GM21381 (cell line): ENCODE results near the gene BPIFB4.
"Not testable (repeated sequence)": the region's sequence is repeated elsewhere in the genome, so short reads cannot be mapped to it uniquely, and the experiment has no call there.

Source experiments
- ATAC-seq: cut with Tn5 transposase; IDR thresholded peaks from one replicate; pipeline ENCODE4 v1.9.1; 2021; ENCODE audit warnings: mild to moderate bottlenecking, moderate library complexity; ENCODE audit not compliant: unreplicated experiment

Gene BPIFB4

GRCh38 chr20:33083544-33084340, 4.3 kb downstream of the BPIFB4 start:
- ATAC-seq, result no peak

DNA sequence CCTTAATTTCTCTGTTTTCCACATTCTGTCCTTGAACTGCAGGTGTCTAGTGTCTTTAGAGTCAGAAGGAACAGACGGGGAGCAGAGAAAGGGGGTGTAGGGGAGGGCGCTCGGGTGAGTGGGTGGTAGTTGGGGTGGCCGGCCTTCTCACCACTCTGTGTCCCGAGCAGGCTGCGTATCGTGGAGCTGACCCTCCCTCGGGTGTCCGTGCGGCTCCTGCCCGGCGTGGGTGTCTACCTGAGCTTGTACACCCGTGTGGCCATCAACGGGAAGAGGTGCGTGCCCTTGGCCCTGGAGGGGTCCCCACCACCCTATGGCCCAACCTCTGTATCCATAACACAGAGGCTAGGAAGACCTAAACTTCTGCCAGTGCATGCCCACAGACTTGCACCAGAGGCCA, 5.3 kb downstream of the BPIFB4 start:
- ATAC-seq, result no peak

- no peak for ATAC-seq
Measured at GRCh38 chr20:33086052-33086722, 6.7 kb downstream of the BPIFB4 start.

DNA sequence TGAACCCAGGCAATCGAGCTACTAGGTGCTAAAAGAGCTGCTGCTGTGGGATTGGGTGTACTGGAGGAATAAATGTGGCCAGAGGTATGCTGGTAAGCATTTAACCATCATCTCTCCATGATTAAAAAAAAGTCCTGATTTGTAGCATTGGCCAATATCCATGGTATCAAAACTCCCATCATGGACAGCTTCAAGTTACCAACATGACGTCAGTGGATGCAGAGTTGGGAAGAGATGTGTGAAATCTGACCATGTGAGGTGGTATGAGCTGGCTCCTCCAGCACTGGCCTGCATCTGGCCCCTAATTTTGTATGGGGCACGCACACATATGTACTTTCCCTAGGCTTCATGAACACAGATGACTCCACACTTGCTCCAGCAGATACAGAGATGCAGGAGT, 11.7 kb downstream of the BPIFB4 start:
- ATAC-seq, result no peak

DNA sequence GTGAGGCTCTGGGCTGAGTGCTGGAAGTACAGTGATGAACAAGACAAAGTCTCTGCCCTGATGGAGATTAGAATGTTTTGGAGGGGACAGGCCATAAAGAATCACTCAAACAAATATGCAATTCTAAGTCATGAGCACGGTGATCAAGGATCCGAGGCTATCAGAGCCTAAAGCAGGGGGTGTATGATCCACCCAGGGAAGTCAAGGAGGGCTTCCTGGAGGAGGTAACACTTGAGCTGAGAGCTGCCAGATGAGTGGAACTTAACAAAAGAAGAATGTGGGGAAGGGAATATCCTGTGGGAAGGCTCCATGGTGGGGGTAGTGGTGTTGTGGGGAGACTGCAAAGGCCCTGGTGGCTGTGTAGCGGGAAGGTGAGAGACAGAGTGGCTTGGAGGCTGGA, 12.2 kb downstream of the BPIFB4 start:
- no peak for ATAC-seq

DNA sequence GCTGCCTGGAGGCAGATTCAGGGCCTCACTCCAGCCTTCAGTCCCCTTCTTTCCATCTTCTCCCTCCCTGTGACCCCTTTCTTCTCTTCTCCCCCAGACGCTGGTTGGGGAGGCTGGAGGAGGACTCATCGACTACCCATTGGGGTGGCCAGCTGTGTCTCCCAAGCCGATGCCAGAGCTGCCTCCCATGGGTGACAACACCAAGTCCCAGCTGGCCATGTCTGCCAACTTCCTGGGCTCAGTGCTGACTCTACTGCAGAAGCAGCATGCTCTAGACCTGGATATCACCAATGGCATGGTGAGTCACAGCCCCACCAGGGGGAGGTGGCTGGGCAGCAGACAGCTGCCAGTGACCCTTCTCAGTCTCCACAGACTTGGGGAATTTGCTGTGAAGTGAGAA, 12.9 kb downstream of the BPIFB4 start:
- ATAC-seq, result no peak

DNA sequence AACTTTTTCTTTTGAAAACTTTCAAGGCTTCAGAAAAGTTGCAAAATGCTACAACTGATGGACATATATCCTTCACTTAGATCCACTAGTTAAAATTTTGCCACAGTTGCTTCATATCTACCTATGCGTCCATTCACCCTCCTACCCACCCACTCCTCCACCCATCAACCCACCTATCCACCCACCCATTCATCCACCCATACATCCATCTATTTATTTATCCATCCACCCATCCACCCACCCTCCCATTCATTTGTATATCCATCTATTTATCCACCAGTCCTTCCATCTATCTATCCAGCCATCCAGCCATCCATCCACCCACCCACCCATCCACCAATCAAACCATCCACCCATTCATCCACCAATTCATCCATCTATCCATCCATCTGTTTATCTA, 13.6 kb downstream of the BPIFB4 start:
- no peak for ATAC-seq

DNA sequence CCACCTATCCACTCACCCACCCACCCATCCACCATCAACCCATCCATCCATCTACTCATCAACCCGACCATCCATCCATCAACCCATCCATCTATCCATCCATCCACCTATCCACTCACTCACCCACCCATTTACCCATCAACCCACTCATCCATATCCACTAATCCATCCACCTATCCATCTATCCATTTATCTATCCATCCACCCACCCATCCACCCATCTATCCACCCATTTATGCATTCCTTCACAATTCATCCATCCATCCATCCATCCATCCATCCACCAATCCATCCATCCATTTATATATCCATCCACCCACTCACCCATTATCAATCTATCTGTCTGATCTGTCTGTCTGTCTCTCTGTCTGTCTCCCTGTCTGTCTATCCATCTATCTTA, 14.1 kb downstream of the BPIFB4 start:
- ATAC-seq, result no peak

GRCh38 chr20:33095249-33095648, 15.8 kb downstream of the BPIFB4 start:
- ATAC-seq, result no peak

GRCh38 chr20:33095902-33096584, 16.6 kb downstream of the BPIFB4 start:
- not testable (repeated sequence) for ATAC-seq

- ATAC-seq, result no peak
Measured at GRCh38 chr20:33097001-33097400, 17.6 kb downstream of the BPIFB4 start.

DNA sequence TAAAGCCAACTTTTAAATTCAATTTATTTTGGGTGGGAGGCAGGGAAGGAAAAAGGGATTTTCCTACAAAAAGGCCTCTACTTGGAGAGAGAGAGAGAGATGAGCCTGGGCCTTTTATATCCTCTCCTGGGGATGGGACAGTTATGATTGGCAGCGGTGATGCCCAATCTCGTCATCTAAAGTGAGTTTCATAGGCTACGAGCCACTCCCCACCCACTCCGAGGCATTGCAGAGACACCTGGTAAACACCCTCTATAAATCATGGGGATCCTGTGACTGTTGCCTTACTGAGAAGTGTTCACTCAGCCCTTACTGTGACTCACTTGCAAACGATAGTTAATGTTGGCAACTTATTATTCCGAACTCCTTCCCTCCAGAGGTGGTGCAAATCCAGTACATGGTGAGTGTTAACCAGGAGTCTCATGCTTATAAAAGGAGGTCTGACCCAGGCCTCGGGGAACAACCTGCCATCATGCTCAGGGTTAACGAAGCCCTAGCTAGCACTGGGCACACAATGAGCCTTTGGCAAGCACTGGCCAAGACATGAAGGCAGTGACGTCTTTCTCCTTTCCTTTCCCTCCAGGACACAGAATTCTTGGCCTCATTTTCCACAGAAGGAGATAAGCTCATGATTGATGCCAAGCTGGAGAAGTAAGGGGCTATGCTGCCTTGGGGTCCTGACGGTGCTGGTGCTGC, 20.5 kb downstream of the BPIFB4 start:
- no peak for ATAC-seq

- no peak for ATAC-seq
Measured at GRCh38 chr20:33103556-33103955, 24.1 kb downstream of the BPIFB4 start.

DNA sequence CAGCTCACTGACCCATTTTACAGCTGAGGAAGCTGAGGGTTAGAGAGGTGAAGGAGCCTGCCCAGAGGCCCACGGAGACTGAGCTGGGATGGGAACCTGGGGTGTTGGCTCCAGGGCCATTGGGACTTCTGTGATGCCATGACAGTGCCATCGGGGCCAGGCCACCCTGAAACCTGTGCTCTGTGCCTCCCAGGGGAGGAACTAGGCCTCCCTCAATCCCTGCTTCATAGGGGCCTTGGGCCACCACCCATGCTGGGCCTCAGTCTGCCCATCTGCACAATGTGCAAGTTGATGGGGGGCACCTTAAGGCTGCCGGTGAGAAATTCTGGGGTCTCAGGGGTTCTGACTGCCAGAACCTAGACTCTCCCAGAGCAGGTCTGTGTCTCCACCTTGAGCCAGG, 24.9 kb downstream of the BPIFB4 start:
- ATAC-seq, result no peak

DNA sequence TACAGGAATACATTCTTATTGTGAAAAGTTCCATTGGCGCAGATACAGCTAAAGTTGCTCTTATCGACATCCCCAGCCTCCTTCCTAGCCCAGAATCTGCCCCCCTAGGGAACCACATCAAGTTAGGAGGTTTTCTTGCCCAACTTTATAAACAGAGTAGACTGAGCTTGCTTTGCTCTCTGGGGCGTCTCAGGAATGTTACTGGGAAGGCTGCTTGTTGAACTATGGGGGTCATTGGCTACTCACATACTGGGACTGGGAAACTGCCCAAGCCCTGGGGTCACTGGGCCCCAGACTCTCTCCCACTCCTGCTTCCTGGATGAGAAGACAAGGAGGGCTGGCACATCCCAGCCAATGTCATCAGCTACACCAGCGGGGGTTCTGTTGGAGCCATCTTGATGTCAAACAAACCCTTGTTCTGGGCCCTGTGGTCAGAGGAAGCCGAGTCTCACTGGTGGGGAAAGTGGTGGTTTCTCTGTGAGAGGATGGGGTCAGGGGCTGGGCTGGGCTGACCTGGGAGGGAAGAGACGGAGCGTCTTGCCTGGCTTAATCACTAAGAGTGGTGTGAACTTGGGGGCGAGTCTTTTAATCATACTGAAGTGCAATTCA, 26.0 kb downstream of the BPIFB4 start:
- no peak for ATAC-seq

GRCh38 chr20:33106058-33106620, 26.7 kb downstream of the BPIFB4 start:
- not testable (repeated sequence) for ATAC-seq

DNA sequence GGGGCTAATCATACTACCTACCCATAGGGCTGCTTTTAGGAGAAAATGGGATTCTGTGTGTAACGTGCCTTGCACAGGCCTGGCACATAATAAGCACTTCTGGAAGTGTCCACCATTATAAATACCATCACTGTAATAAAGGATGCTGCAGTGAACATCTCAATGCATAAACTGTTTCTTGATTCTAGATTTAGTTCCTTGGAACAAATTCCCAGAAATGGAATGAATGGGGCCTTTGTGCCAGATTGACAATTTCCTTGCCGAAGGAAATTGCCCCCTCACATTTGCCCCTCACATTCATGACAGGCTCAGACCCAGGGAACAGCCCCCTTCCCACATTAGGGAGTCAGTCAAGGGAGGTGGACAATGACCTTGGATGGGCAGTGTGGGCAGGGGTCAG, 29.2 kb downstream of the BPIFB4 start:
- no peak for ATAC-seq

- no peak for ATAC-seq
Measured at GRCh38 chr20:33110147-33110825, 30.8 kb downstream of the BPIFB4 start.

GRCh38 chr20:33111306-33111705, 31.9 kb downstream of the BPIFB4 start:
- no peak for ATAC-seq
